ENCODE results near the gene IRGM. TPM values are rescaled to one million over a fixed set of nuclear protein-coding genes. Genes with fewer than 3 reads are reported as not detected.

The IRGM gene
- polyA plus RNA-seq, 2 of the 4 experiments (the other 2 are of a cell fraction): not detected

- no peak for TF ChIP-seq CEBPB (IDR thresholded peaks at IDR 0.05)
- no peak for TF ChIP-seq BHLHE40 (IDR thresholded peaks at IDR 0.05; ENCODE audit: low read depth, low read length)
- TF ChIP-seq NFE2L2 (conservative IDR thresholded peaks at IDR 0.05; ENCODE audit: low read length): no peak
- TF ChIP-seq NPAS2 (CRISPR knock-in tag; IDR thresholded peaks at IDR 0.05; ENCODE audit: borderline replicate concordance): no peak
- TF ChIP-seq EHF (CRISPR knock-in tag; IDR thresholded peaks at IDR 0.05): no peak
- no peak for TF ChIP-seq PHF8 (IDR thresholded peaks at IDR 0.05; ENCODE audit: borderline replicate concordance, low read depth)
- no peak for TF ChIP-seq RFX5 (IDR thresholded peaks at IDR 0.05)
- no peak for TF ChIP-seq MAZ (IDR thresholded peaks at IDR 0.05; ENCODE audit: borderline replicate concordance, low read depth, low read length)
- TF ChIP-seq SREBF2 (IDR thresholded peaks at IDR 0.05): no peak
- no peak for TF ChIP-seq EP300 (IDR thresholded peaks at IDR 0.05)
- TF ChIP-seq ZFP36 (IDR thresholded peaks at IDR 0.05; ENCODE audit: borderline replicate concordance, partially characterized antibody): no peak
- TF ChIP-seq TFCP2L1 (CRISPR knock-in tag; IDR thresholded peaks at IDR 0.05): no peak
- no peak for TF ChIP-seq CTCF (IDR thresholded peaks at IDR 0.05)
- H3K9me3 ChIP-seq: peaks cover 9% of the 10 kb centered on the region; the same call in 1 of the 3 replicates
- POLR2A ChIA-PET: no interaction called here
- ATAC-seq: no peak
- H3K4me3 ChIP-seq: no peak overlapping the region
- CTCF ChIA-PET: no interaction called here
- no peak for FAIRE-seq
- no peak for DNase-seq (ENCODE audit: low read depth in 1 of 2, low spot score in 1 of 2)
- no peak overlapping the region for H3K27ac ChIP-seq
- no peaks in the 10 kb centered on the region for H3K4me1 ChIP-seq
- H3K4me2 ChIP-seq: no peak overlapping the region
These were observed 31.3 kb upstream of the IRGM start for GRCh38 chr5:150815010-150815409.

- WGBS (ENCODE audit: missing lambda C conversion rate): 7% methylated on average over 2 of the region's 2 CpGs
- ChIA-PET CTCF (interaction anchor here (1.7 kb wide), 1 partner anchor 16 kb away, joined by 5 read pairs; no protein-coding TSS in a partner anchor), POLR2A (no interaction called here)
- Histone ChIP-seq H3K27ac (no peak overlapping the region), H3K9me3 (peaks cover 6% of the 10 kb centered on the region; the same call in 1 of the 3 replicates), H3K4me2 (no peak overlapping the region), H3K4me3 (no peak overlapping the region), H3K4me1 (no peaks in the 10 kb centered on the region)
- no peak for DNase-seq (ENCODE audit: low read depth in 1 of 2, low spot score in 1 of 2)
- no peak for ATAC-seq
- no peak for TF ChIP-seq EP300 (IDR thresholded peaks at IDR 0.05)
- TF ChIP-seq RARB (CRISPR knock-in tag; IDR thresholded peaks at IDR 0.05): no peak
- TF ChIP-seq ESRRA (IDR thresholded peaks at IDR 0.05; ENCODE audit: borderline replicate concordance, low read length): no peak
- TF ChIP-seq NFE2L2 (conservative IDR thresholded peaks at IDR 0.05; ENCODE audit: low read length): no peak
- TF ChIP-seq PHF8 (IDR thresholded peaks at IDR 0.05; ENCODE audit: borderline replicate concordance, low read depth): no peak
- TF ChIP-seq ZFP36 (IDR thresholded peaks at IDR 0.05; ENCODE audit: borderline replicate concordance, partially characterized antibody): no peak
- TF ChIP-seq ELK1 (IDR thresholded peaks at IDR 0.05; ENCODE audit: low read depth, low read length): no peak
- TF ChIP-seq HOXB5 (CRISPR knock-in tag; IDR thresholded peaks at IDR 0.05): no peak
- no peak for TF ChIP-seq KDM5A (IDR thresholded peaks at IDR 0.05)
- no peak for TF ChIP-seq FOXS1 (CRISPR knock-in tag; IDR thresholded peaks at IDR 0.05)
- no peak for FAIRE-seq
These were observed 29.4 kb upstream of the IRGM start for GRCh38 chr5:150816946-150817345.

- Histone ChIP-seq H3K4me3 (no peak overlapping the region), H3K4me1 (no peaks in the 10 kb centered on the region), H3K9me3 (peaks cover 11% of the 10 kb centered on the region; the same call in 2 of the 3 replicates), H3K27ac (no peak overlapping the region), H3K4me2 (no peak overlapping the region)
- 8% methylated on average over 5 of the region's 5 CpGs for WGBS (ENCODE audit: missing lambda C conversion rate)
- FAIRE-seq (no peak), ATAC-seq (no peak), DNase-seq (ENCODE audit: low read depth in 1 of 2, low spot score in 1 of 2) (no peak)
- ChIA-PET CTCF (no interaction called here), POLR2A (no interaction called here)
- TF ChIP-seq MAFK (IDR thresholded peaks at IDR 0.05; ENCODE audit: partially characterized antibody) (no peak), KDM5A (IDR thresholded peaks at IDR 0.05) (no peak), POLR2AphosphoS2 (conservative IDR thresholded peaks at IDR 0.05; ENCODE audit: low read length) (no peak), ZNF302 (CRISPR knock-in tag; IDR thresholded peaks at IDR 0.05) (no peak), POLR2A (IDR thresholded peaks at IDR 0.05; ENCODE audit: low read length) (no peak), FOXS1 (CRISPR knock-in tag; IDR thresholded peaks at IDR 0.05) (no peak), CEBPB (IDR thresholded peaks at IDR 0.05) (no peak), MAX (IDR thresholded peaks at IDR 0.05) (no peak), FOSL2 (IDR thresholded peaks at IDR 0.05) (no peak), FOSL2 (CRISPR knock-in tag; IDR thresholded peaks at IDR 0.05) (no peak), REST (IDR thresholded peaks at IDR 0.05) (no peak), ZSCAN20 (CRISPR knock-in tag; IDR thresholded peaks at IDR 0.05) (no peak), JUNB (IDR thresholded peaks at IDR 0.05) (no peak), BCL3 (IDR thresholded peaks at IDR 0.05) (no peak)
These were observed 16.6 kb upstream of the IRGM start for GRCh38 chr5:150829744-150830143.

Measured in A549 (cell line).